HG02943 (cell line): ENCODE data around the gene LAMB4.

Source experiments
- ATAC-seq: cut with Tn5 transposase; IDR thresholded peaks from one replicate; pipeline ENCODE4 v1.9.1; 2021; ENCODE audit warnings: mild to moderate bottlenecking, low read depth, moderate library complexity; ENCODE audit not compliant: unreplicated experiment

LAMB4 gene

DNA sequence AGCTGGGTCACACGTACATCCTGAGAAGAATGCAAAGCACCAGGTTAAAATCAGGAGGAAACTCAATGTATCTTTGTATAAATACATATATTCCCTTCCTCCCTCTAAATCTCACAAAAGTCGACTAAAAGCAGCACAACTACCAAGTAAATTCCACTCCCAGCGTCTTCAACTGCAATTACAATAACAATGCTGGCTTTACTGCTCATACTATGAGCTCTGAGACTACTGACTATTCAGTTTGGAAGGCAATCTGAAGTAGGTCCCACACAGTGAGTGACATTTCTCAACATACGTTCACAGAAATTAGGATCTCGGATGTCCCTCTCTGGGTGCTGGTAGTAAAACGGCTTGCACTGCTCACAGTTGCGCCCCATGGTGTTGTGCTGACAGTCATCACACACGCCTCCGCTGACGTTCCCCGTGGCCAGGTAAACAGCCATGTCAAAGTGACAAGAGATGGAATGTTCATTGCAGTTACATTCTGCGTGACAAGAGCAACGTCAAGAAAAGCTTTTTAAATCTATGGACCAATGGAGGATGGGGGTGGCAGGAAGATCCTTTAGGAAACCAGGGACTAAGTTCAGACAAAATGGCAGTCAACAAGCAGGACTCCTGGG, 154.7 kb downstream of the LAMB4 start:
- no peak for ATAC-seq

- ATAC-seq: no peak
Observed at GRCh38 chr7:107973861-107974260, 156.3 kb downstream of the LAMB4 start.
